HepG2 (cell line): Measurements from ENCODE around the gene TMEFF1. TPM values are rescaled to one million over a fixed set of nuclear protein-coding genes. Genes with fewer than 3 reads are reported as not detected.

Experiments used
- ATAC-seq: fragments of 200-7000 bp; cut with Tn5 transposase; 3 replicates; pipeline ENCODE4 v1.9.1; 2020; ENCODE audit warnings: mild to moderate bottlenecking, moderate library complexity
- BruUV-seq: library from RNA; stranded (reverse); fragments of 400-500 nt; replicated peaks from 2 replicates; lab custom pipeline; 2021; lab: Mats Ljungman, UMichigan
- CTCF ChIA-PET: fragments of 300-600 bp; formaldehyde crosslinking; extraction: SDS; loops from one replicate; lab custom pipeline; 2021; ENCODE audit warnings: low total read pairs, inconsistent platforms, low intra/inter-chr PET ratio; lab: Yijun Ruan, JAX
- POLR2A ChIA-PET: fragments of 350-600 bp; sonication (Branson Sonifier 250); formaldehyde crosslinking; loops from one replicate; lab custom pipeline; 2020; ENCODE audit warnings: antibody characterized with exemption, inconsistent platforms; lab: Yijun Ruan, JAX
- DNase-seq: peaks from one replicate; pipeline ENCODE4 v3.0.0-alpha.2; 2015; ENCODE audit warnings: low spot score
- FAIRE-seq: peaks from 3 replicates; lab custom pipeline; 2011; peaks lifted over from hg19 to GRCh38; lab: Jason Lieb, UNC
- H2AFZ ChIP-seq: one replicate; pipeline ENCODE4 v1.6.1; 2011; ENCODE audit warnings: low read length, inconsistent platforms
- H3K27ac ChIP-seq: fragments of 300-600 bp; 3 replicates; pipeline ENCODE4 v1.8.0; 2011; ENCODE audit warnings: mixed run types, mild to moderate bottlenecking, mixed read lengths, low read length, inconsistent platforms; ENCODE audit not compliant: insufficient read depth; ENCODE audit errors: extremely low read length
- H3K27me3 ChIP-seq, 2 experiments: fragments of 200-600 bp in 1 of 2; 2 replicates in 1 of 2; 3 replicates in 1 of 2; pipeline versions ENCODE4 v1.6.0 to v1.8.0; 2011; ENCODE audit warnings: low read length in 2 of 2, mild to moderate bottlenecking in 2 of 2, moderate library complexity in 2 of 2, inconsistent platforms in 1 of 2; ENCODE audit not compliant: insufficient read depth in 2 of 2, control insufficient read depth in 1 of 2
- H3K36me3 ChIP-seq, 2 experiments: fragments of 200-600 bp in 1 of 2; replicated peaks in 1 of 2; 2 replicates in 1 of 2; 3 replicates in 1 of 2; pipeline versions ENCODE4 v1.5.1 to v1.8.0; 2011; ENCODE audit warnings: low read length in 2 of 2, inconsistent platforms in 1 of 2; ENCODE audit not compliant: insufficient read depth in 2 of 2, control insufficient read depth in 1 of 2
- H3K4me1 ChIP-seq: 2 replicates; pipeline ENCODE4 v1.5.1; 2012; ENCODE audit warnings: low read length, inconsistent platforms; ENCODE audit not compliant: insufficient read depth
- H3K4me2 ChIP-seq: 2 replicates; pipeline ENCODE4 v1.6.0; 2011; ENCODE audit warnings: low read depth, low read length, inconsistent platforms
- H3K4me3 ChIP-seq, 3 experiments: fragments of 200-600 bp in 1 of 3; sonication (generic), shearing (Covaris generic) in 1 of 3; replicated peaks in 1 of 3; 2 replicates each; pipeline ENCODE4 v1.5.1; 2011 to 2016; ENCODE audit warnings: low read length in 3 of 3, inconsistent platforms in 2 of 3, low read depth in 2 of 3, mild to moderate bottlenecking in 2 of 3, control low read depth in 1 of 3, mixed read lengths in 1 of 3; ENCODE audit not compliant: insufficient read depth in 1 of 3
- H3K79me2 ChIP-seq: one replicate; pipeline ENCODE4 v1.6.1; 2011; ENCODE audit warnings: low read length, inconsistent platforms; ENCODE audit not compliant: insufficient read depth
- H3K9ac ChIP-seq: 2 replicates; pipeline ENCODE4 v1.6.0; 2011; ENCODE audit warnings: mild to moderate bottlenecking, low read depth, low read length, inconsistent platforms; ENCODE audit not compliant: insufficient read depth
- H3K9me3 ChIP-seq: 2 replicates; pipeline ENCODE4 v1.5.1; 2012; ENCODE audit warnings: mild to moderate bottlenecking, low read length
- H4K20me1 ChIP-seq: 2 replicates; pipeline ENCODE4 v1.6.0; 2011; ENCODE audit warnings: inconsistent platforms, mild to moderate bottlenecking, low read length, moderate library complexity; ENCODE audit not compliant: insufficient read depth
- DDIT3 ChIP-seq: sonication (generic); formaldehyde crosslinking; IDR thresholded peaks from 2 replicates; pipeline ENCODE4 v1.4.0; 2020; ENCODE audit warnings: mild to moderate bottlenecking, missing genetic modification reagents
- DPF2 ChIP-seq: sonication (generic); formaldehyde crosslinking; IDR thresholded peaks from 2 replicates; pipeline ENCODE4 v1.4.0; 2020; ENCODE audit warnings: mild to moderate bottlenecking, low read depth, missing genetic modification reagents, borderline replicate concordance
- EZH2 ChIP-seq: conservative IDR thresholded peaks from 2 replicates; pipeline ENCODE4 v1.6.1; 2012; ENCODE audit warnings: mild to moderate bottlenecking, low read depth, low read length, moderate library complexity
- GLMP ChIP-seq: sonication (generic); formaldehyde crosslinking; IDR thresholded peaks from 2 replicates; pipeline ENCODE4 v1.9.0; 2021; ENCODE audit warnings: missing genetic modification reagents, mild to moderate bottlenecking, borderline replicate concordance
- KDM4B ChIP-seq: sonication (generic); formaldehyde crosslinking; IDR thresholded peaks from 2 replicates; pipeline ENCODE4 v1.4.0; 2020; ENCODE audit warnings: missing genetic modification reagents
- MYNN ChIP-seq: sonication (generic); formaldehyde crosslinking; IDR thresholded peaks from 2 replicates; pipeline ENCODE4 v1.4.0; 2020; ENCODE audit warnings: mild to moderate bottlenecking, low read depth, missing genetic modification reagents
- NFKBIZ ChIP-seq: IDR thresholded peaks from 2 replicates; pipeline ENCODE4 v1.6.1; 2018; ENCODE audit warnings: missing genetic modification reagents, missing compliant biosample characterization
- RAD51 ChIP-seq: fragments of 450-650 bp; IDR thresholded peaks from 2 replicates; pipeline ENCODE4 v1.6.1; 2016; ENCODE audit warnings: borderline replicate concordance
- RBAK ChIP-seq: sonication (generic); formaldehyde crosslinking; IDR thresholded peaks from 2 replicates; pipeline ENCODE4 v1.5.1; 2020; ENCODE audit warnings: mild to moderate bottlenecking, missing genetic modification reagents
- TRIM24 ChIP-seq: sonication (generic); formaldehyde crosslinking; IDR thresholded peaks from 2 replicates; pipeline ENCODE4 v1.8.0; 2022; ENCODE audit warnings: mild to moderate bottlenecking, missing genetic modification reagents
- ZNF207 ChIP-seq: fragments of 450-650 bp; IDR thresholded peaks from 2 replicates; pipeline ENCODE4 v1.6.1; 2016; ENCODE audit warnings: antibody characterized with exemption, borderline replicate concordance
- ZNF484 ChIP-seq: sonication (generic); formaldehyde crosslinking; IDR thresholded peaks from 2 replicates; pipeline ENCODE4 v1.5.1; 2020; ENCODE audit warnings: mild to moderate bottlenecking, low read depth, missing genetic modification reagents, borderline replicate concordance
- ZNF687 ChIP-seq: sonication (generic); formaldehyde crosslinking; IDR thresholded peaks from 2 replicates; pipeline ENCODE4 v1.5.1; 2020; ENCODE audit warnings: mild to moderate bottlenecking, missing genetic modification reagents, moderate library complexity
- WGBS: methylation state at CpG from one replicate; pipeline ENCODE4 v1.1.6; 2017; ENCODE audit warnings: low lambda C conversion rate; 5-methylcytosine and 5-hydroxymethylcytosine counted together
- in situ Hi-C: cut with HindIII; loops from 2 replicates; pipeline ENCODE4 v1.10.0; 2017; ENCODE audit warnings: low pct_unique_long_range_greater_than_20kb; ENCODE audit not compliant: extremely low pct_ligation_motif_present
- intact Hi-C: fragments of 100-400 bp; cut with micrococcal nuclease; formaldehyde crosslinking; loops from one replicate; pipeline ENCODE4 v1.10.0; 2022; ENCODE audit not compliant: unreplicated experiment
- polyA plus RNA-seq, 8 experiments: library from polyadenylated mRNA; depleted of rRNA in 3 of 8; stranded (reverse) in 7 of 8; unstranded in 1 of 8; fragments of >200 nt; fragmentation: Illumina TruSeq in 4 of 8; extraction: Trizol in 4 of 8; gene quantifications; 2 replicates each; pipeline versions ENCODE4 v1.2.1 to v1.2.3, GENCODE V29; 2011 to 2016; ENCODE audit warnings: low read depth in 4 of 8, missing spikeins in 1 of 8, mixed read lengths in 1 of 8; ENCODE audit not compliant: insufficient read depth in 1 of 8
- total RNA-seq, 5 experiments: library from RNA; depleted of rRNA; stranded (reverse); fragments of >200 nt; fragmentation: Illumina TruSeq; extraction: Trizol; gene quantifications; 2 replicates each; pipeline ENCODE4 v1.2.3, GENCODE V29; 2016; ENCODE audit warnings: low read depth in 1 of 5

TMEFF1 gene
- total and polyA plus RNA-seq, 2 of the 13 experiments (the other 11 are each of a cell fraction or from before 2014, with no cell fraction given) = 0.87 to 1.9 TPM

- Histone ChIP-seq H2AFZ (no peak overlapping the region), H3K9ac (no peak overlapping the region), H4K20me1 (no peaks in the 10 kb centered on the region), H3K36me3 (no peaks in the 10 kb centered on the region; a peak in 2 of 5 replicates), H3K27me3 (no peaks in the 10 kb centered on the region), H3K4me3 (no peak overlapping the region), H3K4me1 (peaks cover 28% of the 10 kb centered on the region), H3K4me2 (no peak overlapping the region), H3K79me2 (peaks cover 33% of the 10 kb centered on the region), H3K27ac (no peak overlapping the region), H3K9me3 (no peaks in the 10 kb centered on the region)
- ChIA-PET CTCF (no interaction called here), POLR2A (no interaction called here)
- TF ChIP-seq GLMP (CRISPR knock-in tag) = no peak
- no peak for TF ChIP-seq TRIM24
- TF ChIP-seq KDM4B (CRISPR knock-in tag) = no peak
- TF ChIP-seq NFKBIZ = no peak
- TF ChIP-seq RAD51 = no peak
- no peak for TF ChIP-seq ZNF207
- no peak for TF ChIP-seq ZNF484 (CRISPR knock-in tag)
- TF ChIP-seq DPF2 (CRISPR knock-in tag) = no peak
- no peak for TF ChIP-seq DDIT3
- no peak for TF ChIP-seq ZNF687 (CRISPR knock-in tag)
- TF ChIP-seq EZH2 = no peak
- TF ChIP-seq MYNN (CRISPR knock-in tag) = no peak
- TF ChIP-seq RBAK (CRISPR knock-in tag) = no peak
- in situ Hi-C loops (no loop called here), intact Hi-C loops (no loop called here)
- DNase-seq = no peak
- no peak for FAIRE-seq
- WGBS = 94% methylated on average over 5 of the region's 5 CpGs
- BruUV-seq = no TSS peak
- no peak for ATAC-seq
Measured at GRCh38 chr9:100431886-100432285, 41.1 kb upstream of the TMEFF1 start.
